Measurements from ENCODE around the gene VEPH1.

VEPH1 gene

GRCh38 chr3:157280786-157281185 lies 222.4 kb downstream of the VEPH1 start:
- H3K27me3 ChIP-seq (ENCODE audit: insufficient read depth, low read depth, severe bottlenecking) = no peaks in the 10 kb centered on the region
- H3K9me3 ChIP-seq (ENCODE audit: severe bottlenecking) = no peaks in the 10 kb centered on the region
- no peak overlapping the region for H3K27ac ChIP-seq
- H3K36me3 ChIP-seq = no peaks in the 10 kb centered on the region
- no peak overlapping the region for H3K4me3 ChIP-seq (ENCODE audit: low read depth, low read length)
- no peak for DNase-seq
- TF ChIP-seq CTCF (IDR thresholded peaks at IDR 0.05; ENCODE audit: low read depth, low read length) = no peak

GRCh38 chr3:157280354-157280753 lies 222.9 kb downstream of the VEPH1 start:
- no peaks in the 10 kb centered on the region for H3K9me3 ChIP-seq (ENCODE audit: severe bottlenecking)
- no peak for TF ChIP-seq CTCF (IDR thresholded peaks at IDR 0.05; ENCODE audit: low read depth, low read length)

GRCh38 chr3:157279237-157279636 lies 224.0 kb downstream of the VEPH1 start:
- Histone ChIP-seq H3K27me3 (ENCODE audit: insufficient read depth, low read depth, severe bottlenecking) (no peaks in the 10 kb centered on the region), H3K36me3 (no peaks in the 10 kb centered on the region), H3K4me3 (ENCODE audit: low read depth, low read length) (no peak overlapping the region), H3K27ac (no peak overlapping the region), H3K9me3 (ENCODE audit: severe bottlenecking) (no peaks in the 10 kb centered on the region)
- TF ChIP-seq CTCF (IDR thresholded peaks at IDR 0.05; ENCODE audit: low read depth, low read length) = no peak
- DNase-seq = no peak

More at GRCh38 chr3:157280354-157280753, 222.9 kb downstream of the VEPH1 start:
- Histone ChIP-seq H3K36me3 (no peaks in the 10 kb centered on the region), H3K27me3 (ENCODE audit: insufficient read depth, low read depth, severe bottlenecking) (no peaks in the 10 kb centered on the region), H3K27ac (no peak overlapping the region), H3K4me3 (ENCODE audit: low read depth, low read length) (no peak overlapping the region)
- no peak for DNase-seq

GRCh38 chr3:157276801-157277200 lies 226.4 kb downstream of the VEPH1 start:
- no peaks in the 10 kb centered on the region for H3K27me3 ChIP-seq (ENCODE audit: insufficient read depth, low read depth, severe bottlenecking)
- H3K27ac ChIP-seq = no peak overlapping the region
- no peak for DNase-seq
- no peaks in the 10 kb centered on the region for H3K9me3 ChIP-seq (ENCODE audit: severe bottlenecking)
- TF ChIP-seq CTCF (IDR thresholded peaks at IDR 0.05; ENCODE audit: low read depth, low read length) = no peak
- H3K4me3 ChIP-seq (ENCODE audit: low read depth, low read length) = no peak overlapping the region
- H3K36me3 ChIP-seq = no peaks in the 10 kb centered on the region

- Histone ChIP-seq H3K9me3 (ENCODE audit: severe bottlenecking) (no peaks in the 10 kb centered on the region), H3K27me3 (ENCODE audit: insufficient read depth, low read depth, severe bottlenecking) (no peaks in the 10 kb centered on the region), H3K4me3 (ENCODE audit: low read depth, low read length) (no peak overlapping the region), H3K27ac (no peak overlapping the region), H3K36me3 (no peaks in the 10 kb centered on the region)
- no peak for TF ChIP-seq CTCF (IDR thresholded peaks at IDR 0.05; ENCODE audit: low read depth, low read length)
- DNase-seq = no peak
Observed at GRCh38 chr3:157275832-157276231, 227.4 kb downstream of the VEPH1 start.

- Histone ChIP-seq H3K9me3 (ENCODE audit: severe bottlenecking) (no peaks in the 10 kb centered on the region), H3K4me3 (ENCODE audit: low read depth, low read length) (no peak overlapping the region), H3K27ac (no peak overlapping the region), H3K36me3 (no peaks in the 10 kb centered on the region), H3K27me3 (ENCODE audit: insufficient read depth, low read depth, severe bottlenecking) (no peaks in the 10 kb centered on the region)
- DNase-seq = no peak
- TF ChIP-seq CTCF (IDR thresholded peaks at IDR 0.05; ENCODE audit: low read depth, low read length) = no peak
Observed at GRCh38 chr3:157274644-157275137, 228.5 kb downstream of the VEPH1 start.
